GM23338 (cell line): ENCODE data around the gene DUSP18.

Experiments
- CTCF ChIP-seq, 2 experiments: fragments of 200-600 bp in 1 of 2; sonication (generic) in 1 of 2; conservative IDR thresholded peaks; 2 replicates each; pipeline versions ENCODE4 v1.5.1 to v1.6.1; 2016 to 2017; ENCODE audit warnings: antibody characterized with exemption in 2 of 2, low read depth in 2 of 2, mild to moderate bottlenecking in 2 of 2, moderate library complexity in 1 of 2
- EZH2 ChIP-seq: fragments of 200-600 bp; sonication (generic); IDR thresholded peaks from one replicate; pipeline ENCODE4 v1.8.0; 2017; ENCODE audit warnings: antibody characterized with exemption, mild to moderate bottlenecking, low read depth; ENCODE audit not compliant: unreplicated experiment
- EZH2phosphoT487 ChIP-seq: fragments of 200-600 bp; sonication (generic); IDR thresholded peaks from one replicate; pipeline ENCODE4 v1.8.1; 2018; ENCODE audit warnings: antibody characterized with exemption; ENCODE audit not compliant: unreplicated experiment

- TF ChIP-seq EZH2 (no peak), CTCF (conservative IDR thresholded peaks at IDR 0.05; ENCODE audit: low read depth in 2 of 2) (no peak), EZH2phosphoT487 (no peak)
Observed at GRCh38 chr22:30637701-30638114, 30.0 kb downstream of the DUSP18 start.
